Hair follicle dermal papilla cell (primary cell): ENCODE data around the gene NETO1. TPM values are rescaled to one million over a fixed set of nuclear protein-coding genes. Genes with fewer than 3 reads are reported as not detected.
A peak's percentile ranks its signal among the peaks of the same experiment; 100 is the strongest.

ENCODE experiments used
- small RNA-seq: library from RNA; depleted of rRNA; stranded (forward); fragments of <200 nt; gene quantifications from one replicate; pipeline ENCODE3, GENCODE V24; 2012
- total RNA-seq: library from RNA; depleted of rRNA; stranded (reverse); fragments of >200 nt; gene quantifications from 2 replicates; pipeline ENCODE4 v1.2.3, GENCODE V29; 2012

The NETO1 gene, protein sequence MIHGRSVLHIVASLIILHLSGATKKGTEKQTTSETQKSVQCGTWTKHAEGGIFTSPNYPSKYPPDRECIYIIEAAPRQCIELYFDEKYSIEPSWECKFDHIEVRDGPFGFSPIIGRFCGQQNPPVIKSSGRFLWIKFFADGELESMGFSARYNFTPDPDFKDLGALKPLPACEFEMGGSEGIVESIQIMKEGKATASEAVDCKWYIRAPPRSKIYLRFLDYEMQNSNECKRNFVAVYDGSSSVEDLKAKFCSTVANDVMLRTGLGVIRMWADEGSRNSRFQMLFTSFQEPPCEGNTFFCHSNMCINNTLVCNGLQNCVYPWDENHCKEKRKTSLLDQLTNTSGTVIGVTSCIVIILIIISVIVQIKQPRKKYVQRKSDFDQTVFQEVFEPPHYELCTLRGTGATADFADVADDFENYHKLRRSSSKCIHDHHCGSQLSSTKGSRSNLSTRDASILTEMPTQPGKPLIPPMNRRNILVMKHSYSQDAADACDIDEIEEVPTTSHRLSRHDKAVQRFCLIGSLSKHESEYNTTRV
- total RNA-seq, result not detected in 2 replicates

DNA sequence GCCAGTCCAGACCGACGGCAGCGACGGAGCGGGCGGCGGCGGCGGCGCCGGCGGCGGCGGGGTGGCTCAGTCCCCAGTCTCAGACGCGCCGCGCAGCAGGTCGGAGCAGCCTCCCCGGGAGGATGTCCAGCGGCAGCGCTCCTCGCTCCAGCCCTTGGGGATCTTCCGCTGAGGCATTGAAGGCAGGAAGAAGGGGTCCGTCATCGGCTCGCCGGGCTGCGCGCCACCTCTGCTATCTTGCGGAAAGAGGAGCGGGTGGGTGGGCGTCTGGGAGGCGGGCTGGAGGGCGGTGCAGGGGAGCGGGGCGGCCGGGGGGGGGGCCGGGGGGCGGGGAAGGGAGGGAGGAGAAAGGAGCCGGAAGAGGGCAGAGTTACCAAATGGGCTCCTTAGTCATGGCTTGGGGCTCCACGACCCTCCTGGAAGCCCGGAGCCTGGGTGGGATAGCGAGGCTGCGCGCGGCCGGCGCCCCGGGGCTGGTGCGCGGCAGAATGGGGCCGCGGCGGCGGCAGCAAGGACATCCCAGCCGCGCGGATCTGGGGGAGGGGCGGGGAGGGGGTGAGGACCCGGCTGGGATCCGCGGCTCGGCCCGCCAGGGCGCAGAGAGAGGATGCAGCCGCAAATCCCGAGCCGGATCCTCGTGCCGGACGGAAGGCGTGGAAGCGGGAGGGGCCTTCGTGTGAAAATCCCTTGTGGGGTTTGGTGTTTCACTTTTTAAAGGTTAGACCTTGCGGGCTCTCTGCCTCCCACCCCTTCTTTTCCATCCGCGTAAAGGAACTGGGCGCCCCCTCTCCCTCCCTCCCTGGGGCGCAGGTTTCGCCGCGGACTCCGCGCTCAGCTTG lies at the start of gene NETO1:
NETO1 (minus strand) TSS at position 242 of the 839 bp plus-strand sequence. CDS start 696 bp downstream, outside the sequence.

Small RNA genes within 50 kb of the gene (small RNA-seq; reads per million reads assigned to genes)
- gene MIR548AV, result not detected
- 2.6 reads per million, percentile 56 among the genes with 10 or more reads in this experiment for gene RNA5SP460
